A673 (cell line): Measurements from ENCODE around the gene TRMT61A.

Source experiments
- EZH2 ChIP-seq: fragments of 200-600 bp; sonication (generic); IDR thresholded peaks from 2 replicates; pipeline ENCODE4 v1.6.1; 2017; ENCODE audit warnings: borderline replicate concordance, low read depth, mild to moderate bottlenecking, mixed read lengths, antibody characterized with exemption, low read length; ENCODE audit not compliant: poor library complexity, severe bottlenecking
- TF ChIP-seq, protein P1 (sequence below): fragments of 300-800, 200-600 bp; sonication (generic); conservative IDR thresholded peaks from 2 replicates; pipeline ENCODE4 v1.5.1; 2017; ENCODE audit warnings: low read depth, mild to moderate bottlenecking, antibody characterized with exemption, low read length, moderate library complexity, mixed read lengths

DNA sequence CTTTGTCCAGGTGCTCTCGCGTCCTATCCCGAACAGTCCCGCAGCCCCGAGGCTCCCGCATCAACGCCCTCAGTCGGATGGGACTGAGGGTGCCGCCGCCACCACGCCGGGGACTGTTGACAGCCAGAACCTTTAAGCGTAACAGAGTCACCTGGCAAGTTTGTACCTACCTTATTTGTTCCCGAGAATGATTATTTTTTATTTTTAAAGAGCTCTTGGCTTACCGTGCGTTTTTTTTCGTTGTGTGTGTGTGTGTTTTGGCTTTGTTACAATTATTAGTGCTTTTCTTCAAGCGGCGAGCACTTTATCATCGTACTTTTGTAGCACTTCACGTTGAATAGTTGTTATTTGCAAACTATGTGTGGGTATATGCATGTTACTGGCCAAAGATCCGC is 34.2 kb downstream of the TRMT61A start:
- TF ChIP-seq, protein P1, sequence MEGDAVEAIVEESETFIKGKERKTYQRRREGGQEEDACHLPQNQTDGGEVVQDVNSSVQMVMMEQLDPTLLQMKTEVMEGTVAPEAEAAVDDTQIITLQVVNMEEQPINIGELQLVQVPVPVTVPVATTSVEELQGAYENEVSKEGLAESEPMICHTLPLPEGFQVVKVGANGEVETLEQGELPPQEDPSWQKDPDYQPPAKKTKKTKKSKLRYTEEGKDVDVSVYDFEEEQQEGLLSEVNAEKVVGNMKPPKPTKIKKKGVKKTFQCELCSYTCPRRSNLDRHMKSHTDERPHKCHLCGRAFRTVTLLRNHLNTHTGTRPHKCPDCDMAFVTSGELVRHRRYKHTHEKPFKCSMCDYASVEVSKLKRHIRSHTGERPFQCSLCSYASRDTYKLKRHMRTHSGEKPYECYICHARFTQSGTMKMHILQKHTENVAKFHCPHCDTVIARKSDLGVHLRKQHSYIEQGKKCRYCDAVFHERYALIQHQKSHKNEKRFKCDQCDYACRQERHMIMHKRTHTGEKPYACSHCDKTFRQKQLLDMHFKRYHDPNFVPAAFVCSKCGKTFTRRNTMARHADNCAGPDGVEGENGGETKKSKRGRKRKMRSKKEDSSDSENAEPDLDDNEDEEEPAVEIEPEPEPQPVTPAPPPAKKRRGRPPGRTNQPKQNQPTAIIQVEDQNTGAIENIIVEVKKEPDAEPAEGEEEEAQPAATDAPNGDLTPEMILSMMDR, result no peak
- TF ChIP-seq EZH2, result no peak
